K562 (cell line): ENCODE results near the gene SYNE2. TPM values are rescaled to one million over a fixed set of nuclear protein-coding genes. Genes with fewer than 3 reads are reported as not detected.

Experiments used
- ATAC-seq: fragments of 200-7000 bp; cut with Tn5 transposase; 3 replicates; pipeline ENCODE4 v1.9.1; 2020; ENCODE audit warnings: moderate library complexity
- BruUV-seq: library from RNA; stranded (reverse); fragments of 400-500 nt; replicated peaks from 2 replicates; lab custom pipeline; 2021; lab: Mats Ljungman, UMichigan
- CTCF ChIA-PET: fragments of 300-600 bp; formaldehyde crosslinking; extraction: SDS; loops from one replicate; lab custom pipeline; 2021; ENCODE audit warnings: low intra/inter-chr PET ratio; lab: Yijun Ruan, JAX
- POLR2A ChIA-PET: fragments of 300-600, 350-650 bp; sonication (Branson Sonifier 250); formaldehyde crosslinking; extraction: SDS; loops from one replicate; lab custom pipeline; 2021; ENCODE audit warnings: antibody characterized with exemption, inconsistent platforms; lab: Yijun Ruan, JAX
- DNase-seq, 4 experiments: peaks; one replicate each; pipeline versions ENCODE4 v3.0.0 to v3.0.0-alpha.2; 2011 to 2018; ENCODE audit warnings: low spot score in 3 of 4, mixed read lengths in 3 of 4; ENCODE audit errors: extremely low read depth in 1 of 4
- FAIRE-seq: peaks from 2 replicates; lab custom pipeline; 2011; peaks lifted over from hg19 to GRCh38; lab: Jason Lieb, UNC
- H2AFZ ChIP-seq: 2 replicates; pipeline ENCODE4 v1.6.0; 2011; ENCODE audit warnings: low read depth, low read length, control low read depth, inconsistent platforms
- H3K27ac ChIP-seq: fragments of 200-600 bp; 3 replicates; pipeline ENCODE4 v1.8.0; 2011; ENCODE audit warnings: low read depth, mild to moderate bottlenecking, control low read depth, inconsistent platforms, low read length, moderate library complexity, mixed read lengths; ENCODE audit errors: extremely low read depth
- H3K27me3 ChIP-seq, 2 experiments: fragments of 300-600 bp in 1 of 2; 2 replicates in 1 of 2; 3 replicates in 1 of 2; pipeline versions ENCODE4 v1.6.0 to v1.8.0; 2011; ENCODE audit warnings: inconsistent platforms in 2 of 2, low read length in 2 of 2, mild to moderate bottlenecking in 1 of 2, mixed read lengths in 1 of 2, moderate library complexity in 1 of 2; ENCODE audit not compliant: control insufficient read depth in 2 of 2, insufficient read depth in 2 of 2
- H3K36me3 ChIP-seq: fragments of 300-600 bp; 3 replicates; pipeline ENCODE4 v1.8.0; 2011; ENCODE audit warnings: mild to moderate bottlenecking, low read length, inconsistent platforms; ENCODE audit not compliant: control insufficient read depth, insufficient read depth
- H3K4me1 ChIP-seq, 2 experiments: fragments of 200-600 bp in 1 of 2; replicated peaks in 1 of 2; 2 replicates in 1 of 2; 3 replicates in 1 of 2; pipeline versions ENCODE4 v1.5.1 to v1.8.0; 2011; ENCODE audit warnings: inconsistent platforms in 2 of 2, low read length in 2 of 2, mild to moderate bottlenecking in 1 of 2, mixed read lengths in 1 of 2, moderate library complexity in 1 of 2; ENCODE audit not compliant: control insufficient read depth in 2 of 2, insufficient read depth in 2 of 2
- H3K4me2 ChIP-seq: 2 replicates; pipeline ENCODE4 v1.6.1; 2011; ENCODE audit warnings: low read length, control low read depth, inconsistent platforms, mixed read lengths; ENCODE audit not compliant: insufficient read depth
- H3K4me3 ChIP-seq: fragments of 200-600 bp; sonication (generic), shearing (Covaris generic); 2 replicates; pipeline ENCODE4 v1.5.1; 2016; ENCODE audit warnings: control low read depth, inconsistent platforms
- H3K79me2 ChIP-seq: fragments of 200-600 bp; 3 replicates; pipeline ENCODE4 v1.8.0; 2011; ENCODE audit warnings: low read length, inconsistent platforms; ENCODE audit not compliant: control insufficient read depth, insufficient read depth
- H3K9ac ChIP-seq, 2 experiments: 2 replicates each; pipeline versions ENCODE4 v1.6.0 to v1.6.1; 2011; ENCODE audit warnings: low read depth in 2 of 2, low read length in 2 of 2, control low read depth in 1 of 2, inconsistent platforms in 1 of 2, mild to moderate bottlenecking in 1 of 2, mixed read lengths in 1 of 2; ENCODE audit not compliant: insufficient read depth in 1 of 2
- H3K9me1 ChIP-seq: one replicate; pipeline ENCODE4 v1.6.0; 2011; ENCODE audit warnings: inconsistent platforms, mild to moderate bottlenecking, low read length, moderate library complexity; ENCODE audit not compliant: control insufficient read depth, insufficient read depth
- H3K9me3 ChIP-seq: replicated peaks from 2 replicates; pipeline ENCODE4 v1.5.1; 2011; ENCODE audit warnings: low read depth, low read length, inconsistent platforms; ENCODE audit not compliant: control insufficient read depth, insufficient read depth
- H4K20me1 ChIP-seq: replicated peaks from 2 replicates; pipeline ENCODE4 v1.6.1; 2011; ENCODE audit warnings: low read length, inconsistent platforms, mixed read lengths; ENCODE audit not compliant: control insufficient read depth, insufficient read depth
- HCFC1 ChIP-seq: IDR thresholded peaks from 2 replicates; pipeline ENCODE4 v1.6.1; 2012; ENCODE audit warnings: low read depth, low read length, improper control_type of control experiment
- RNF219 ChIP-seq: fragments of 250-450 bp; sonication (Bioruptor Pico); IDR thresholded peaks from 2 replicates; pipeline ENCODE4 v1.5.0; 2022; ENCODE audit warnings: mild to moderate bottlenecking
- SREBF1 ChIP-seq: fragments of 150-350 bp; IDR thresholded peaks from 2 replicates; pipeline ENCODE4 v1.6.1; 2014; ENCODE audit warnings: antibody characterized with exemption, low read depth, low read length, borderline replicate concordance
- ZNF121 ChIP-seq: sonication (generic); formaldehyde crosslinking; conservative IDR thresholded peaks from 2 replicates; pipeline ENCODE4 v1.8.0; 2022; ENCODE audit warnings: missing genetic modification reagents
- ZNF212 ChIP-seq: fragments of 450-650 bp; formaldehyde crosslinking; IDR thresholded peaks from 2 replicates; pipeline ENCODE4 v1.4.0; 2020; ENCODE audit warnings: mild to moderate bottlenecking
- WGBS: fragments of 100-300 bp; shearing (Covaris generic); methylation state at CpG from one replicate; pipeline ENCODE4 v1.1.6; 2016; ENCODE audit warnings: low coverage, mixed read lengths; ENCODE audit not compliant: insufficient coverage; ENCODE audit errors: missing lambda C conversion rate; 5-methylcytosine and 5-hydroxymethylcytosine counted together
- in situ Hi-C: fragments of 300-500 bp; cut with MboI; formaldehyde crosslinking; loops from 4 replicates; pipeline ENCODE4 v1.15.0; 2018; ENCODE audit warnings: inconsistent platforms, mixed read lengths
- intact Hi-C: fragments of 100-400 bp; cut with micrococcal nuclease; formaldehyde crosslinking; loops from 2 replicates; pipeline ENCODE4 v1.14.2; 2022
- polyA plus RNA-seq, 8 experiments: library from polyadenylated mRNA; depleted of rRNA in 4 of 8; stranded (reverse) in 5 of 8; unstranded in 3 of 8; fragments of >200 nt; fragmentation: Nextera tagmentation in 2 of 8; fragmentation: Illumina TruSeq in 1 of 8; extraction: Ambion mirVana in 2 of 8; extraction: Trizol in 1 of 8; gene quantifications; 2 replicates each; pipeline versions ENCODE4 v1.2.1 to v1.2.3, GENCODE V29; 2011 to 2014; ENCODE audit warnings: inconsistent platforms in 1 of 8, missing spikeins in 1 of 8
- total RNA-seq, 7 experiments: library from RNA; depleted of rRNA in 6 of 7; stranded (reverse); fragments of >200 nt in 6 of 7; fragmentation: Illumina TruSeq in 2 of 7; extraction: Trizol in 2 of 7; gene quantifications; 2 replicates each; pipeline versions ENCODE4 v1.2.1 to v1.2.3, GENCODE V29; 2011 to 2021; ENCODE audit warnings: low replicate concordance in 1 of 7

The SYNE2 gene
- total and polyA plus RNA-seq, 9 of the 15 experiments (the other 6 are each of a cell fraction or from before 2014, with no cell fraction given), result 0.06 to 0.53 (median 0.11) TPM

GRCh38 chr14:64114166-64114565 is 261.4 kb downstream of the SYNE2 start:
- Histone ChIP-seq H3K4me2 (no peak overlapping the region), H3K9me1 (no peaks in the 10 kb centered on the region), H3K36me3 (no peaks in the 10 kb centered on the region), H3K27ac (no peak overlapping the region), H3K4me3 (no peak overlapping the region), H4K20me1 (0 out of 2 replicates have a peak, but pooled peaks cover 3% of the 10 kb centered on the region), H3K9me3 (no peaks in the 10 kb centered on the region), H3K79me2 (no peaks in the 10 kb centered on the region), H3K27me3 (peaks cover 0 to 20% of the 10 kb centered on the region in 2 experiments; a peak in 3 of 5 replicates), H3K9ac (no peak overlapping the region; a peak in 1 of 4 replicates), H2AFZ (no peak overlapping the region), H3K4me1 (no peaks in the 10 kb centered on the region; a peak in 1 of 5 replicates)
- BruUV-seq, result no TSS peak
- FAIRE-seq (no peak), DNase-seq (peak in 1 of 4 experiments; percentile 5), ATAC-seq (no peak; the same call in 1 of the 3 replicates)
- TF ChIP-seq RNF219 (CRISPR knock-in tag) (no peak), ZNF212 (CRISPR knock-in tag) (no peak), HCFC1 (no peak), ZNF121 (CRISPR knock-in tag) (no peak), SREBF1 (no peak)
- intact Hi-C loops, result no loop called here
- in situ Hi-C loops, result no loop called here
- 0% methylated on average over 9 of the region's 9 CpGs for WGBS
- POLR2A ChIA-PET, result no interaction called here
- CTCF ChIA-PET, result no interaction called here
